Esophagus muscularis mucosa (tissue), 4 donors: ENCODE data around the gene CGB3. TPM values are rescaled to one million over a fixed set of nuclear protein-coding genes. Genes with fewer than 3 reads are reported as not detected.
A peak's percentile ranks its signal among the peaks of the same experiment; 100 is the strongest.
"Not testable (repeated sequence)": the region's sequence is repeated elsewhere in the genome, so short reads cannot be mapped to it uniquely, and the experiment has no call there.

Experiments used
- DNase-seq: peaks from one replicate; pipeline ENCODE4 v3.0.0-alpha.2; 2017; ENCODE audit errors: extremely low spot score
- H3K27ac ChIP-seq, 4 donors: fragments of 200-600 bp; sonication (generic); replicated peaks in 1 of 4; 1 replicate in 3 of 4; 2 replicates in 1 of 4; pipeline ENCODE4 v1.5.1; 2016 to 2019; ENCODE audit warnings: mild to moderate bottlenecking in 1 of 4
- H3K27me3 ChIP-seq, 4 donors: fragments of 200-600 bp; sonication (generic); one replicate each; pipeline versions ENCODE4 v1.5.1 to v1.6.0; 2016 to 2019
- H3K36me3 ChIP-seq, 4 donors: fragments of 200-600 bp; sonication (generic); one replicate each; pipeline ENCODE4 v1.5.1; 2016 to 2019
- H3K4me1 ChIP-seq, 4 donors: fragments of 200-600 bp; sonication (generic); one replicate each; pipeline ENCODE4 v1.5.1; 2016 to 2019
- H3K4me3 ChIP-seq, 4 donors: fragments of 200-600 bp; sonication (generic); 1 replicate in 2 of 4; 2 replicates in 2 of 4; pipeline ENCODE4 v1.5.1; 2016 to 2019; ENCODE audit warnings: mild to moderate bottlenecking in 4 of 4, moderate library complexity in 1 of 4
- H3K9me3 ChIP-seq, 4 donors: fragments of 200-600 bp; sonication (generic); 1 replicate in 3 of 4; 2 replicates in 1 of 4; pipeline ENCODE4 v1.5.1; 2016 to 2019
- EP300 ChIP-seq: sonication (generic); formaldehyde crosslinking; IDR thresholded peaks from one replicate; pipeline ENCODE4 v1.6.1; 2017; ENCODE audit warnings: antibody characterized with exemption
- POLR2A ChIP-seq: fragments of 450-650 bp; IDR thresholded peaks from one replicate; pipeline ENCODE4 v1.6.1; 2017; ENCODE audit warnings: antibody characterized with exemption, moderate library complexity, mild to moderate bottlenecking, low read depth
- POLR2AphosphoS5 ChIP-seq, 2 donors: sonication (generic); formaldehyde crosslinking; IDR thresholded peaks; one replicate each; pipeline ENCODE4 v1.6.1; 2017; ENCODE audit warnings: antibody characterized with exemption in 2 of 2
- WGBS: methylation state at CpG from one replicate; pipeline ENCODE4 v1.1.5; 2018; 5-methylcytosine and 5-hydroxymethylcytosine counted together
- intact Hi-C: fragments of 100-400 bp; cut with DNase I; formaldehyde crosslinking; loops from one replicate; pipeline ENCODE4 v1.15.1; 2023
- total RNA-seq, 4 donors: library from RNA; depleted of rRNA; stranded (reverse); fragments of >200 nt; gene quantifications; one replicate each; pipeline versions ENCODE4 v1.1.0 to v1.2.1, GENCODE V29; 2016
- TF ChIP-seq, protein P1 (sequence below), 3 experiments: fragments of 200-600 bp in 2 of 3; fragments of 450-650 bp in 1 of 3; sonication (generic) in 2 of 3; IDR thresholded peaks; one replicate each; pipeline ENCODE4 v1.5.1; 2017 to 2019; ENCODE audit warnings: antibody characterized with exemption in 3 of 3, mild to moderate bottlenecking in 2 of 3, moderate library complexity in 1 of 3

Gene CGB3
- not detected for total RNA-seq

DNA sequence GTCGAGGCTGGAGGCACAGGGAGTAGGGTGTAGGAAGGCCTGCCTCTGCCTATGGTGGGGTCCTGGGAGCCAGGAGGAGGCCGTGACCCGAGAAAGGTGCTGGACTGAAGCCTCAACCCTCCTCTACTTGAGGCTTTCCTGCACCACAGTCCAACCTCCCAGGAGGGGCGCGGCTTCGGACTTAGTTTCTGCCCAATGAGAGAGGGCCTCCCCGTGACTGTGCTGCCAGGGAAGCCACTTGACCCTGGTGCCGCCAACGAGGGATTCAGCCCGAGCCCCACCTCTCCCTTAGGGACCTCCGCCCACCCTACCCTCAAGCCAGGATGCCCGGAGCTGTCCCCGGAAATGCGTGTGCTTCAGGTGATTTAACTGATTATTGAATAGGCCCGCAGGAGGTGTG, at the start of gene CGB3:
CGB3 (minus strand) TSS at position 101 of the 400 bp plus-strand sequence. CDS start 362 bp downstream, outside the sequence.
- intact Hi-C loops: not testable (repeated sequence)
- H3K27me3 ChIP-seq: peaks cover 0 to 19% (median 11%) of the 10 kb centered on the region in 4 donors
- 76% methylated on average over 12 of the region's 15 CpGs for WGBS

GRCh38 chr19:49071860-49072547, 47.9 kb upstream of the CGB3 start:
- Histone ChIP-seq H3K27ac (no peak overlapping the region), H3K4me3 (peak overlapping the region; percentile 10 to 20 (median 16)), H3K27me3 (peaks cover 7 to 76% (median 43%) of the 10 kb centered on the region in 4 donors), H3K4me1 (peaks cover 5 to 20% (median 9%) of the 10 kb centered on the region in 4 donors), H3K36me3 (no peaks in the 10 kb centered on the region), H3K9me3 (no peaks in the 10 kb centered on the region)
- no peak for DNase-seq
- TF ChIP-seq, protein P1, sequence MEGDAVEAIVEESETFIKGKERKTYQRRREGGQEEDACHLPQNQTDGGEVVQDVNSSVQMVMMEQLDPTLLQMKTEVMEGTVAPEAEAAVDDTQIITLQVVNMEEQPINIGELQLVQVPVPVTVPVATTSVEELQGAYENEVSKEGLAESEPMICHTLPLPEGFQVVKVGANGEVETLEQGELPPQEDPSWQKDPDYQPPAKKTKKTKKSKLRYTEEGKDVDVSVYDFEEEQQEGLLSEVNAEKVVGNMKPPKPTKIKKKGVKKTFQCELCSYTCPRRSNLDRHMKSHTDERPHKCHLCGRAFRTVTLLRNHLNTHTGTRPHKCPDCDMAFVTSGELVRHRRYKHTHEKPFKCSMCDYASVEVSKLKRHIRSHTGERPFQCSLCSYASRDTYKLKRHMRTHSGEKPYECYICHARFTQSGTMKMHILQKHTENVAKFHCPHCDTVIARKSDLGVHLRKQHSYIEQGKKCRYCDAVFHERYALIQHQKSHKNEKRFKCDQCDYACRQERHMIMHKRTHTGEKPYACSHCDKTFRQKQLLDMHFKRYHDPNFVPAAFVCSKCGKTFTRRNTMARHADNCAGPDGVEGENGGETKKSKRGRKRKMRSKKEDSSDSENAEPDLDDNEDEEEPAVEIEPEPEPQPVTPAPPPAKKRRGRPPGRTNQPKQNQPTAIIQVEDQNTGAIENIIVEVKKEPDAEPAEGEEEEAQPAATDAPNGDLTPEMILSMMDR (IDR thresholded peaks at IDR 0.05): no peak
- TF ChIP-seq EP300 (no peak), POLR2A (no peak), POLR2AphosphoS5 (IDR thresholded peaks at IDR 0.05) (no peak)
- intact Hi-C loops: no loop called here
- WGBS: 6% methylated on average over 16 of the region's 93 CpGs

More for the DNA sequence above, at the start of gene CGB3:
- not testable (repeated sequence) for H3K9me3 ChIP-seq, H3K4me1 ChIP-seq, DNase-seq, H3K36me3 ChIP-seq, H3K4me3 ChIP-seq, H3K27ac ChIP-seq

DNA sequence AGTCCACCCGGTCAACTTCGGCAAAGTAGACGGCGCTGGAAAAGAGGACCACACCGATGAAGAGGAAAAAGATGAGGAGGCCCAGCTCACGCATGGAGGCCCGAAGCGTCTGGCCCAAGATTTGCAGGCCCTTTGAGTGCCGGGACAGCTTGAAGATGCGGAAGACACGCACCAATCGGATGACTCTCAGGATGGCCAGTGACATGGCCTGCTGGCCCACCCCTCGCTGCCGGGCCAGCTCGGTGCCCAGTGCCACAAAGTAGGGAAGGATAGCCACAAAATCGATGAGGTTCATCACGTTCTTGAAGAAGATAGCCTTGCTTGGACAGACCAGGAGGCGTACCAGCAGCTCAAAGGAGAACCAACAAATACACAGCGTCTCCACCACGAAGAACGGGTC, 46.3 kb upstream of the CGB3 start:
- no peaks in the 10 kb centered on the region for H3K9me3 ChIP-seq
- 95% methylated on average over 21 of the region's 21 CpGs for WGBS
- intact Hi-C loops: no loop called here
- H3K4me1 ChIP-seq: peaks cover 5 to 20% (median 10%) of the 10 kb centered on the region in 4 donors
- H3K36me3 ChIP-seq: no peaks in the 10 kb centered on the region
- DNase-seq: no peak
- no peak overlapping the region for H3K27ac ChIP-seq
- H3K27me3 ChIP-seq: peaks cover 7 to 92% (median 52%) of the 10 kb centered on the region in 4 donors
- no peak overlapping the region for H3K4me3 ChIP-seq
- no peak for TF ChIP-seq POLR2AphosphoS5 (IDR thresholded peaks at IDR 0.05)
- no peak for TF ChIP-seq POLR2A
- TF ChIP-seq, protein P1 (IDR thresholded peaks at IDR 0.05): no peak
- TF ChIP-seq EP300: no peak

DNA sequence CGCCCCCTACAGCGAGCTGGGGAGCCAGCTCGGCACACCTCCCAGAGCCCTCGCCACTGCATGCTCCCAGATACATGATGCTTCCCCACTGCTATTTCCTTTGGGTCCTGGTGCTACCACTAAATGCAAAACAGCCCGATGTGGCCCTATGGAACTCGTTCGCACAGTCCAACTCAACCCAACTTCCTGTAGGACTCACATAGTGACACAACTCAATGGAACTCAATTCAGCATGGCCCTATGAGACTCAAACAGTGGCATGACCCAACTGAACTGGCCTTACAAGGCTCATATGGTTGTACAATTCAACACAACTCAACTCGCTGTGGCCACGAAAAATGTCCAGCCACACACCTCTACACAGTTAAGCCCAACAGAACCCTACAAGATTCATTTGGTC, 44.9 kb upstream of the CGB3 start:
- Histone ChIP-seq H3K4me1 (peaks cover 13 to 30% (median 21%) of the 10 kb centered on the region in 4 donors), H3K36me3 (no peaks in the 10 kb centered on the region), H3K27me3 (peaks cover 7 to 100% (median 62%) of the 10 kb centered on the region in 4 donors), H3K4me3 (no peak overlapping the region), H3K27ac (no peak overlapping the region), H3K9me3 (no peaks in the 10 kb centered on the region)
- intact Hi-C loops: no loop called here
- 93% methylated on average over 9 of the region's 9 CpGs for WGBS
- TF ChIP-seq POLR2AphosphoS5 (IDR thresholded peaks at IDR 0.05) (no peak), POLR2A (no peak)
- TF ChIP-seq, protein P1 (IDR thresholded peaks at IDR 0.05): no peak
- DNase-seq: no peak

- intact Hi-C loops: no loop called here
- H3K27me3 ChIP-seq: peaks cover 7 to 100% (median 48%) of the 10 kb centered on the region in 4 donors
- H3K4me1 ChIP-seq: peaks cover 13 to 24% (median 19%) of the 10 kb centered on the region in 4 donors
- H3K9me3 ChIP-seq: no peaks in the 10 kb centered on the region
- DNase-seq: no peak
- no peak overlapping the region for H3K27ac ChIP-seq
- no peak overlapping the region for H3K4me3 ChIP-seq
- TF ChIP-seq EP300 (no peak), POLR2A (no peak), POLR2AphosphoS5 (IDR thresholded peaks at IDR 0.05) (no peak)
- TF ChIP-seq, protein P1 (IDR thresholded peaks at IDR 0.05): no peak
- H3K36me3 ChIP-seq: no peaks in the 10 kb centered on the region
- 50% methylated on average over 2 of the region's 3 CpGs for WGBS
Observed at GRCh38 chr19:49067554-49067953, 43.4 kb upstream of the CGB3 start.
